ENCODE measurements around the gene WDHD1. TPM values are rescaled to one million over a fixed set of nuclear protein-coding genes. Genes with fewer than 3 reads are reported as not detected.
"Not testable (repeated sequence)": the region's sequence is repeated elsewhere in the genome, so short reads cannot be mapped to it uniquely, and the experiment has no call there.

Gene WDHD1
- total RNA-seq, 2 donors from 2014 or later: 0.66 to 1.0 TPM

DNA sequence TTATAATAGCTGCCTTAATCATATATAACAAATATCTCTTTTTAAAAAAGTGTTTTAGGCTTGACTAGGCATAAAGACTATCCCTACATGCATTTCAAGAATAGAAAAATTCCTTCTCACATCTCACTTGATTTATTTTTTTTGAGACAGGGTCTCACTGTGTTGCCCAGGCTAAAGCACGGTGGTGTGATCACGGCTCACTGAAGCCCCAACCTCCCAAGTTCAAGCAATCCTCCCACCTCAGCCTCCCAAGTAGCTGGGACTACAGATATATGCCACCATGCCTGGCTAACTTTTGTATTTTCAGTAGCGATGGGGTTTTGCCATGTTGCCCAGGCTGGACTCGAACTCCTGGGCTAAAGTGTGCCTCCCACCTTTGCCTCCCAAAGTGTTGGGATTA is 59.4 kb downstream of the WDHD1 start:
- Histone ChIP-seq H3K4me3 (no peak overlapping the region), H3K4me1 (no peaks in the 10 kb centered on the region), H3K27me3 (no peaks in the 10 kb centered on the region), H3K27ac (no peak overlapping the region), H3K9me3 (no peaks in the 10 kb centered on the region), H3K36me3 (replicated peaks in 1 of 2; ENCODE audit: insufficient read depth in 1 of 2, low read depth in 2 of 2) (no peaks in the 10 kb centered on the region)
- intact Hi-C loops (cut with DNase I): no loop called here
- WGBS, 2 donors: 94 to 99% methylated on average over 4 of the region's 4 CpGs
- no peak for TF ChIP-seq POLR2A (IDR thresholded peaks at IDR 0.05)
- TF ChIP-seq, protein P1, sequence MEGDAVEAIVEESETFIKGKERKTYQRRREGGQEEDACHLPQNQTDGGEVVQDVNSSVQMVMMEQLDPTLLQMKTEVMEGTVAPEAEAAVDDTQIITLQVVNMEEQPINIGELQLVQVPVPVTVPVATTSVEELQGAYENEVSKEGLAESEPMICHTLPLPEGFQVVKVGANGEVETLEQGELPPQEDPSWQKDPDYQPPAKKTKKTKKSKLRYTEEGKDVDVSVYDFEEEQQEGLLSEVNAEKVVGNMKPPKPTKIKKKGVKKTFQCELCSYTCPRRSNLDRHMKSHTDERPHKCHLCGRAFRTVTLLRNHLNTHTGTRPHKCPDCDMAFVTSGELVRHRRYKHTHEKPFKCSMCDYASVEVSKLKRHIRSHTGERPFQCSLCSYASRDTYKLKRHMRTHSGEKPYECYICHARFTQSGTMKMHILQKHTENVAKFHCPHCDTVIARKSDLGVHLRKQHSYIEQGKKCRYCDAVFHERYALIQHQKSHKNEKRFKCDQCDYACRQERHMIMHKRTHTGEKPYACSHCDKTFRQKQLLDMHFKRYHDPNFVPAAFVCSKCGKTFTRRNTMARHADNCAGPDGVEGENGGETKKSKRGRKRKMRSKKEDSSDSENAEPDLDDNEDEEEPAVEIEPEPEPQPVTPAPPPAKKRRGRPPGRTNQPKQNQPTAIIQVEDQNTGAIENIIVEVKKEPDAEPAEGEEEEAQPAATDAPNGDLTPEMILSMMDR (IDR thresholded peaks at IDR 0.05): no peak
- no peak for ATAC-seq
- no peak for DNase-seq

- intact Hi-C loops (cut with DNase I): no loop called here
- no peak overlapping the region for H3K4me3 ChIP-seq
- no peaks in the 10 kb centered on the region for H3K27me3 ChIP-seq
- ATAC-seq (no peak), DNase-seq (no peak)
- no peaks in the 10 kb centered on the region for H3K36me3 ChIP-seq (replicated peaks in 1 of 2; ENCODE audit: insufficient read depth in 1 of 2, low read depth in 2 of 2)
- H3K4me1 ChIP-seq: no peaks in the 10 kb centered on the region
- no peaks in the 10 kb centered on the region for H3K9me3 ChIP-seq
- H3K27ac ChIP-seq: no peak overlapping the region
- TF ChIP-seq, protein P1 (IDR thresholded peaks at IDR 0.05): no peak
- TF ChIP-seq POLR2A (IDR thresholded peaks at IDR 0.05): no peak
Observed at GRCh38 chr14:54955143-54955542, 71.8 kb downstream of the WDHD1 start.

DNA sequence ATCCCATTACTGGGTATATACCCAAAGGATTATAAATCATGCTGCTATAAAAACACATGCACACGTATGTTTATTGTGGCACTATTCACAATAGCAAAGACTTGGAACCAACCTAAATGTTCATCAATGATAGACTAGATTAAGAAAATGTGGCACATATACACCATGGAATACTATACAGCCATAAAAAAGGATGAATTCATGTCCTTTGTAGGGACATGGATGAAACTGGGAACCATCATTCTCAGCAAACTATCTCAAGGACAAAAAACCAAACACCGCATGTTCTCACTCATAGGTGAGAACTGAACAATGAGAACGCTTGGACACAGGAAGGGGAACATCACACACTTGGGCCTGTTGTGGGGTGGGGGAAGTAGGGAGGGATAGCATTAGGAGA is 73.3 kb downstream of the WDHD1 start:
- H3K9me3 ChIP-seq; H3K27me3 ChIP-seq; DNase-seq; H3K27ac ChIP-seq; ATAC-seq; H3K4me3 ChIP-seq; H3K4me1 ChIP-seq; intact Hi-C loops (cut with DNase I); H3K36me3 ChIP-seq (replicated peaks in 1 of 2; ENCODE audit: insufficient read depth in 1 of 2, low read depth in 2 of 2): not testable (repeated sequence)
- WGBS, 2 donors: 91 to 100% methylated on average over 3 of the region's 3 CpGs

GRCh38 chr14:54952803-54953202 is 74.1 kb downstream of the WDHD1 start:
- H3K4me1 ChIP-seq; H3K27ac ChIP-seq; H3K27me3 ChIP-seq; DNase-seq; intact Hi-C loops (cut with DNase I); ATAC-seq; H3K4me3 ChIP-seq; H3K9me3 ChIP-seq; H3K36me3 ChIP-seq (replicated peaks in 1 of 2; ENCODE audit: insufficient read depth in 1 of 2, low read depth in 2 of 2): not testable (repeated sequence)
- WGBS, 2 donors: 75 to 79% methylated on average over 1 of the region's 1 CpG

DNA sequence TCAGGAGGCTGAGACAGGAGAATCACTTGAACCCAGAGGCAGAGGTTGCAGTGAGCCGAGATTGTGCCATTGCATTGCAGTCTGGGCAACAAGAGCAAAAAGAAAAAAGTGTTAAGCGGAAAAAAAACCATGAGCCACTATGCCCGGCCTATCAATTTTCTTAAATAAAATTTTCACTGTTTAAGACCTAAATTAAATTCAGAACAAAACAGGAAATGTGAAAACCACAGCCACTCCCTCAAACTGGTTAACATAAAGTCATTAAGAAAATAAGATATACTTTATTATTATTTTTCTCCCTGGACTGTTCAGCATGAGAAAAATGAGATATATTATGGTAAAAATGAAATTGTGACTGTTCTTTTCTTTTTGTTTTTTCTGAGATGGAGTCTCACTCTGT is 79.7 kb downstream of the WDHD1 start:
- no peak overlapping the region for H3K27ac ChIP-seq
- DNase-seq (no peak), ATAC-seq (no peak)
- WGBS, 2 donors: 90 to 94% methylated on average over 3 of the region's 3 CpGs
- no peaks in the 10 kb centered on the region for H3K36me3 ChIP-seq (replicated peaks in 1 of 2; ENCODE audit: insufficient read depth in 1 of 2, low read depth in 2 of 2)
- no peaks in the 10 kb centered on the region for H3K9me3 ChIP-seq
- intact Hi-C loops (cut with DNase I): no loop called here
- no peak for TF ChIP-seq POLR2A (IDR thresholded peaks at IDR 0.05)
- TF ChIP-seq, protein P1 (IDR thresholded peaks at IDR 0.05): no peak
- no peaks in the 10 kb centered on the region for H3K4me1 ChIP-seq
- H3K27me3 ChIP-seq: no peaks in the 10 kb centered on the region
- H3K4me3 ChIP-seq: no peak overlapping the region

- Histone ChIP-seq H3K4me1 (no peaks in the 10 kb centered on the region), H3K27me3 (no peaks in the 10 kb centered on the region), H3K4me3 (no peak overlapping the region), H3K36me3 (replicated peaks in 1 of 2; ENCODE audit: insufficient read depth in 1 of 2, low read depth in 2 of 2) (no peaks in the 10 kb centered on the region), H3K27ac (no peak overlapping the region), H3K9me3 (no peaks in the 10 kb centered on the region)
- 94 to 96% methylated on average over 4 of the region's 4 CpGs for WGBS, 2 donors
- no peak for TF ChIP-seq POLR2A (IDR thresholded peaks at IDR 0.05)
- TF ChIP-seq, protein P1 (IDR thresholded peaks at IDR 0.05): no peak
- intact Hi-C loops (cut with DNase I): no loop called here
- DNase-seq: no peak
- no peak for ATAC-seq
Observed at GRCh38 chr14:54946500-54946899, 80.4 kb downstream of the WDHD1 start.
